GM19035 (cell line): ENCODE data around the gene NOBOX.
A peak's percentile ranks its signal among the peaks of the same experiment; 100 is the strongest.
"Not testable (repeated sequence)": the region's sequence is repeated elsewhere in the genome, so short reads cannot be mapped to it uniquely, and the experiment has no call there.

Experiments used
- ATAC-seq: cut with Tn5 transposase; IDR thresholded peaks from one replicate; pipeline ENCODE4 v1.9.1; 2021; ENCODE audit not compliant: unreplicated experiment

Gene NOBOX

GRCh38 chr7:144403649-144404061, at the start of gene NOBOX:
TSS of gene NOBOX (minus strand) at chr7:144403693.
- no peak for ATAC-seq

- ATAC-seq, result no peak
Measured at GRCh38 chr7:144452064-144452463, 48.6 kb upstream of the NOBOX start.

- ATAC-seq, result no peak
Measured at GRCh38 chr7:144445590-144445989, 42.1 kb upstream of the NOBOX start.

- no peak for ATAC-seq
Measured at GRCh38 chr7:144439717-144440205, 36.3 kb upstream of the NOBOX start.

- no peak for ATAC-seq
Measured at GRCh38 chr7:144438759-144439158, 35.3 kb upstream of the NOBOX start.

GRCh38 chr7:144437370-144438191, 34.1 kb upstream of the NOBOX start:
- ATAC-seq, result peak; percentile 61

GRCh38 chr7:144436500-144436899, 33.0 kb upstream of the NOBOX start:
- no peak for ATAC-seq

GRCh38 chr7:144428431-144428830, 24.9 kb upstream of the NOBOX start:
- ATAC-seq, result no peak

- ATAC-seq, result not testable (repeated sequence)
Measured at GRCh38 chr7:144427539-144427938, 24.0 kb upstream of the NOBOX start.

- ATAC-seq, result not testable (repeated sequence)
Measured at GRCh38 chr7:144418931-144419330, 15.4 kb upstream of the NOBOX start.

GRCh38 chr7:144416341-144416740, 12.8 kb upstream of the NOBOX start:
- no peak for ATAC-seq

GRCh38 chr7:144415858-144416257, 12.4 kb upstream of the NOBOX start:
- no peak for ATAC-seq

- ATAC-seq, result no peak
Measured at GRCh38 chr7:144414815-144415214, 11.3 kb upstream of the NOBOX start.

- no peak for ATAC-seq
Measured at GRCh38 chr7:144410441-144410840, 6.9 kb upstream of the NOBOX start.

- no peak for ATAC-seq
Measured at GRCh38 chr7:144408121-144408520, 4.6 kb upstream of the NOBOX start.

GRCh38 chr7:144407266-144407931, 3.9 kb upstream of the NOBOX start:
- no peak for ATAC-seq

GRCh38 chr7:144404946-144405345, 1.5 kb upstream of the NOBOX start:
- no peak for ATAC-seq

GRCh38 chr7:144403102-144403501, 391 bp downstream of the NOBOX start:
- ATAC-seq, result no peak

GRCh38 chr7:144401490-144401889, 2.0 kb downstream of the NOBOX start:
- no peak for ATAC-seq

- no peak for ATAC-seq
Measured at GRCh38 chr7:144399946-144400345, 3.5 kb downstream of the NOBOX start.

GRCh38 chr7:144398911-144399310, 4.6 kb downstream of the NOBOX start:
- ATAC-seq, result no peak

- ATAC-seq, result no peak
Measured at GRCh38 chr7:144398291-144398690, 5.2 kb downstream of the NOBOX start.
